Activated CD8-positive, alpha-beta memory T cell treated with anti-CD3 and anti-CD28 coated beads for 36 hours (primary cell): ENCODE data around the gene PRR11. TPM values are rescaled to one million over a fixed set of nuclear protein-coding genes. Genes with fewer than 3 reads are reported as not detected.

Experiments
- total RNA-seq, 2 experiments: library from RNA; stranded (reverse); gene quantifications; one replicate each; pipeline ENCODE4 v1.2.3, GENCODE V29; 2021

Gene PRR11
- total RNA-seq, 2 experiments from 2014 or later = 43.0 to 43.5 TPM

Other genes with a start within 250 kb of the PRR11 start
- gene TRIM37, start 48.9 kb upstream of the PRR11 start, total RNA-seq = 10 to 100 TPM; 26.5 to 28.6 TPM
- 10 to 100 TPM; 49.2 to 56.1 TPM for gene SKA2, start 560 bp upstream of the PRR11 start, total RNA-seq
- 10 to 100 TPM; 23.8 to 24.5 TPM for gene SMG8, start 54.3 kb downstream of the PRR11 start, total RNA-seq
- 1 to 10 TPM; 1.7 to 2.8 TPM for gene GDPD1, start 64.8 kb downstream of the PRR11 start, total RNA-seq
- 1 to 10 TPM; 4.1 to 5.6 TPM for gene YPEL2, start 175.9 kb downstream of the PRR11 start, total RNA-seq